Amygdala (tissue), 56 donors: ENCODE measurements around the gene TMEM179B.
A peak's percentile ranks its signal among the peaks of the same experiment; 100 is the strongest.
"Not testable (repeated sequence)": the region's sequence is repeated elsewhere in the genome, so short reads cannot be mapped to it uniquely, and the experiment has no call there.

Source experiments
- DNase-seq, 56 donors: peaks; one replicate each; lab custom pipeline; 2025; lab: John Stamatoyannopoulos, UW

TMEM179B gene

DNA sequence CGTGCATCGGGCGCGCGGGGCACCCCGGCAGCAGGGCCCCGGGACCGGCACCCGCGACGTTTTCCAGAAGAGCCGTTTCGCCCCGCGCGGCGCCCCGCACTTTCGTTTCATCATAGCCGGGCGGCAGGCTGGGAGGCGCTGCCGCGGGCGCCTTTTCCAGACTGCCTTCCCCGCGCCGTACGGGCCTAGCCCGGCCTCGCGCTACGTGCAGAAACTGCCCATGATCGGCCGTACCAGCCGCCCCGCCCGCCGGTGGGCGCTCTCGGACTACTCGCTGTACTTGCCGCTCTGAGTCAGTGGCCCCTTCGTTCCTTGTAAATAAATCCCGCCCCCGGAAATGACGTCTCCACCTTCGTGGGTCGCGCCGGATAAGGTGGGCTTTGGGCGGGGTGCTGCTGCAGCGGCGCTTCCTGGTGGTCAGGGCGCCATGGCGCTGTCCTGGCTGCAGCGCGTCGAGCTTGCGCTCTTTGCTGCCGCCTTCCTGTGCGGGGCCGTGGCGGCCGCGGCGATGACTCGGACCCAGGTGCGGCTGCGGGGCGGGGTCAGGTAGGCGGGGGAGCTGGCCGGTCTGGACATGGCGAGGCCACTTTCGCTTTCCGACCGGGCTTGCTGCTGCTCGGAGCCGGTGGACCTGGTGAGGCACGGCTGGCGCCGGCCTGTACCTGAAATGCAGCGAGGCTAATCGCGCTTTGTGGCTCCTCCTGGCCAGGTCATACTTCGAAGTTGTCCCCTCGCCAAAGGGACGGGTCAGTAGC is at the start of gene TMEM179B:
Gene TMEM179B, plus strand, starts transcription at position 398 of the 755 bp plus-strand sequence. Its CDS starts 30 bp downstream, at position 428.
- DNase-seq, result peak; percentile 40 to 99 (median 94)

DNA sequence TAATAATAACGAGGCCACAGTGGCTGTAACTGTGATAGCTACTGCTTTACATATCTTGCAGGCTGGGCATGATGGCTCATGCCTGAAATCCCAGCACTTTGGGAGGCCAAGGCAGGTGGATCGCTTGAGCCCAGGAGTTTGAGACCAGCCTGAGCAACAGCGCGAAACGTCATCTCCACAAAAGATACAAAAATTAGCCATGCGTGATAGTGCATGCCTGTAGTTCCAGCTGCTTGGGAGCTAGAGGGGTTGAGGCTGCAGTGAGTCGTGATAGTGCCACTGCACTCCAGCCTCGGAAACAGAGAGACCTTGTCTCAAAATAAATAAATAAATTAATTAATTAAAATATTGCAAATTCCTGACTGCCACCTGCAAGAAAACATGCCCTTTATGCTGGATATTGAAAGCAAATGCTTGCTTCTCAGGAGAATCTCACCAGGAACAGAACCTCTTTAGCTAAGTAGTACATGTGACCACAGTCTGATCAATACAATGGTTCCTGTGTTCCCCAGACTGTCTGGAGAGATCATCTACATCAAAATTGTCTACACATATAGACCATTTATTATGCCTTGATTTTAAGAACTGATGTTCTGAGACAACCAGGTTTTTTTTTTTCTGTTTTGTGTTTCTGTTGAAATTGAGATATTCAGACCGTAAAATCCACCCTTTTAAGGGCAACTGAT is 39.6 kb upstream of the TMEM179B start:
- peak in 1 of 56 donors; percentile 8 for DNase-seq

DNA sequence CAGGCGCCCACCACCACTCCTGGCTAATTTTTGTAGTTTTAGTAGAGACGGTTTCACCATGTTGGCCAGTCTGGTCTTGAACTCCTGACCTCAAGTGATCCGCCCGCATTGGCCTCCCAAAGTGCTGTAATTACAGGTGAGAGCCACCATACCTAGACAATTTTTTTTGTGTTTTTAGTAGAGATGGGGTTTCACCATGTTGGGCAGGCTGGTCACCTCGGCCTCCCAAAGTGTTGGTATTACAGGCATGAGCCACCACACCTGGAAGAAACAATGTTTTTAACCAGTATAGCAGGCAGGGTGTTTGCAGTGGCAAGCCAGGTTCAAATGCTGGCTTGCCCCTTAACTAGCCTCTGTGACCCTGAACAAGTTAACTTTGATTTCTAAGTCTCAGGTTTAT is 37.3 kb upstream of the TMEM179B start:
- DNase-seq, result not testable (repeated sequence)

DNA sequence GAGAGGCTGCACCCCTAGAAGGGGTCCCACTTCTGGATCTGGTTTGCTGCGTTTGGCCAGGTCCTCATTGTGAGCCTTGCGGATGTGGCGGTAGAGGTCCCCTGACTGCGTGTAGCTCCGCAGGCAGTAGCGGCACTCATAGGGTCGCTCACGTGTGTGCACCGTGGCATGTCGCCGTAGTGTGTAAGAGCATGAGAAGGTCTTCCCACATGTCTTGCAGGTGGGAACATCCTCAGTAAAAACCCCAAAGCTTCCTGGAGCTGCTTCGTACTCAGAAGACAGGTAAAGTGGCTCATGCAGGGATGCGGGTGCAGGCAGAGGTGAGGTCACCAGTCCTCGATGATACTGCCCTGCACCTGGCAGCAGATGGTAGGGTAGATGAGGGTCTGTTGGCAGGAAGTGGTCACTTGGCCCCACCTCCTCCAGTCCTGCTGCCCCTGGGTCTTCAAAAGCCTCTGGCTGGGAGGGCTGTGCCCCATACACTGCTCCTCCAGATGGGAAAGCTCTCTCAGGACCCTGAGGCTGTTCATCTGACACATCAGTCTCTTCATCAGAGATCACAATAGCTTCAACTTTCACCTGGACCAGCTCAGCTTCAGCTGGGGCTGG is 34.9 kb upstream of the TMEM179B start:
- no peak for DNase-seq

GRCh38 chr11:62752994-62753735 is 34.0 kb upstream of the TMEM179B start:
- DNase-seq, result no peak

DNA sequence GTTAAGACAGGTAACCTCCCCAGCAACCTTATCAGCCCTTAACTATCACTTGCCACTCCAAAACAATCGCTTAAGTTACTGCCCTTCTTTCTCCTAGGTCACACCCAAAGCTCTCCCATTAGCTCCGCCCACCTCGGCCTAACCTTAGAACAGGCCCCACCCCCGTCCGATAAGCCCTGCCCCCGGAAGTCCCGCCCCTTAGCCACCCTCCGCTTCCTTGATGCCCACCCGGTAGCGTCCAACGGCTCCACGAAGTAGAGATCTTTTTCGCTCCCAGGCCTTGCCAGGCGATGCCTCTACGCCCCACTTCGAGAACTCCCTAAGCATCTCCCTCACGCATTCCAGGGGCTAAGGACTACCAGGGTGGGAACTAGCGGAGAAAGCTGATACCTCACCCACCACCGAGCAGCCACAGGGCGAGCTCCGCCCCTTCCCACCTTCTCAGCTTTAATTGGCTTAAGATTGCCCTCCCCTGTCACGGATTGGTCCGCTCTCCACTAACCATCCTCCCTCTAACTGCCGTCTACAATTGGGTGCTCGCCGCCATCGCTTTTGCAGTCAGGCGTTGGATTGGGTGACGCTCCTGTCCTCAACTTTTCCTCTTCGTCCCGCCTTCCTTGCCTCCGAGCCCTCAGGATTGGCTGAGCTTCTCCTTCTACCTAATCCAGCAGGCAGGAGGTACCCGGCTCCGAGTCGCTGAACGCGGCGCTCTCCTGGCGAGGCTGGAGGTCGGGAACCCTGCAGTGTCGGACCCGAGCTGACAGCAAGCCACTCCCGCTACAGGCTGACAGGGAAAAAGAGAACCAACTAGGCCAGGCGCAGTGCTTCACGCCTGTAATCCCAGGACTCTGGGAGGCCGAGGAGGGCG is 33.2 kb upstream of the TMEM179B start, which contains the start of gene ZBTB3:
Gene ZBTB3, minus strand, starts transcription at position 425 of the 868 bp plus-strand sequence. CDS start 496 bp downstream, outside the sequence.
- DNase-seq, result peak; percentile 43 to 100 (median 99)

DNA sequence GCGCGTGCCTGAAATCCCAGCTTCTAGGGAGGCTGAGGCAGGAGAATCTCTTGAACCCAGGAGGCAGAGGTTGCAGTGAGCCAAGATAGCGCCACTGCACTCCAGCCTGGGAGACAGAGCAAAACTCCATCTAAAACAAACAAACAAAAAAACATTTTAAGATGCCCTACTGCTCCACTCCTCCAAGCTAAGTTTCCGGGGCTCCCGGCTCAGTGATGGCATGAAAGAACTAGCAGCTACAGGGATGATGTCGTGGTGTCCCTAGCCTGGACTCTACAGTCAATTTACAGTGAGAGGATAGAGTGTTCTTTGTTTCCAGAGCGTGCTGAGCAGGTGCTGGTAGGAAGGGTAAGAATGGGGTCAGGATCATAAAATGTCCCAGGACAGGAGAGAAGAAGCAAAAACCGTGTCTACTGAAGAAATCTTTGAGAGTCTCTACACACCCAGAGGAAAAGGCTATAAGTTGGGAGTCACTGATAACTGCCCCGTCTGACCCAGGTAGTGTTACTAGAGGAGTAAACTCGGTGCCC is 32.1 kb upstream of the TMEM179B start:
- peak in 1 of 56 donors; percentile 19 for DNase-seq

DNA sequence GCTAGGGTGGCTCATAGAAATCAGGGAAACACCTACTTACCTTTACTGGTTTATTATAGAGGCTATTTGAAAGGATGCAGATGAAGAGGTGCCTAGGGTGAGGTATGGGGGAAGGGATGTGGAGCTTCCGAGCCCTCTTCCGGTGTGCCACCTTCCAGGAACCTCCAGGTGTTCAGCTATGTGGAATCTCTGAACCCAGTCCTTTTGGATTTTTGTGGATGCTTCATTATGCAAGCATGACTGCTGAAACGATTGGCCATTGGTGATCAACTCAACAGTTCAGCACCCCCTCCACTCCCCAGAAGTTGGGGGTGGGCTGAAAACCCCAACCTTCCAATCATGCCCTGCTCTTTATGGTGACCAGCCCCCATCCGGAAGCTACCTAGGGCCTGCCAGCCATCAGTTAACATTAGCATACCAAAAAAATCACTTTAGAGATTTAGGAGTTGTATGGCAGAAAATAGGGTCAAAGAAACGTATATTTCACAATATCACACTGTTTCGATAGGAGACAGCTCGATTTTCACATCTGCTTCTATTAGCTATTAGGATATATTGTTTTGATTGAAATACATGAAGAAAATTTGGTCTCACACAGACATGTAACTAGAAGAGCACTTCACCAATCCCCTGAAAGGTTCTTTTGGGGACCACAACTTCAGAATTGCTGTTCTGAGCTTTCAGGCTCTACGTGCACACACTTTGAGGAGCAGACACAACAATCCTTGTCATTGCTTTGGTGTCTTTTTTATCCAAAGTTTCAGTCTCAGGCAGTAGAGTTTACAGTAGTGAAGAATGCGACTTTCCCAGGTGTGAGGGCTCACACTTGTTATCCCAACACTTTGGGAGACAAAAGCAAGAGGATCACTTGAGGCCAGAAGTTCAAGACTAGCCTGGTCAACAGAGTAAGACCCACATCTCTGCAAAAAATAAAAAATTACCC is 29.1 kb upstream of the TMEM179B start:
- DNase-seq, result no peak

- not testable (repeated sequence) for DNase-seq
Observed at GRCh38 chr11:62760867-62761227, 26.4 kb upstream of the TMEM179B start.

DNA sequence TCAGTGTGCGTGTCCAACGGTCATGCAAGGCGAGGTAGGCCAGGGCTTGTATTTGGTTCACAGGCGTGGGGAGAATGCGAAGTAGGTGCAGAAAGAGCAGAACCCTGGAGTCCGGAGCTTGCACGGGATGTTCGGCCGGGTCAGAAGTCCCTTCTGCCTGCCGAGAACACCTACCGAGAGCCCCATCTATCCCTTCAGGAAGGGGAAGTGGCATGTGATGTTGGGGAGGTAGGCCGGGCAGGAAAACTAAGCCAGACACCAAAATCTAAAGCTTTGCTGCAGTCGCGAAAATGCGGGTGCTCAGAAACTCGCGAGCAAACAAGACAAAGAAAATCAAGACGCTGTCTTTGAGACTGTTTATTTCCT is 16.4 kb upstream of the TMEM179B start:
- peak in 33 of 56 donors; percentile 21 to 76 (median 53) for DNase-seq

DNA sequence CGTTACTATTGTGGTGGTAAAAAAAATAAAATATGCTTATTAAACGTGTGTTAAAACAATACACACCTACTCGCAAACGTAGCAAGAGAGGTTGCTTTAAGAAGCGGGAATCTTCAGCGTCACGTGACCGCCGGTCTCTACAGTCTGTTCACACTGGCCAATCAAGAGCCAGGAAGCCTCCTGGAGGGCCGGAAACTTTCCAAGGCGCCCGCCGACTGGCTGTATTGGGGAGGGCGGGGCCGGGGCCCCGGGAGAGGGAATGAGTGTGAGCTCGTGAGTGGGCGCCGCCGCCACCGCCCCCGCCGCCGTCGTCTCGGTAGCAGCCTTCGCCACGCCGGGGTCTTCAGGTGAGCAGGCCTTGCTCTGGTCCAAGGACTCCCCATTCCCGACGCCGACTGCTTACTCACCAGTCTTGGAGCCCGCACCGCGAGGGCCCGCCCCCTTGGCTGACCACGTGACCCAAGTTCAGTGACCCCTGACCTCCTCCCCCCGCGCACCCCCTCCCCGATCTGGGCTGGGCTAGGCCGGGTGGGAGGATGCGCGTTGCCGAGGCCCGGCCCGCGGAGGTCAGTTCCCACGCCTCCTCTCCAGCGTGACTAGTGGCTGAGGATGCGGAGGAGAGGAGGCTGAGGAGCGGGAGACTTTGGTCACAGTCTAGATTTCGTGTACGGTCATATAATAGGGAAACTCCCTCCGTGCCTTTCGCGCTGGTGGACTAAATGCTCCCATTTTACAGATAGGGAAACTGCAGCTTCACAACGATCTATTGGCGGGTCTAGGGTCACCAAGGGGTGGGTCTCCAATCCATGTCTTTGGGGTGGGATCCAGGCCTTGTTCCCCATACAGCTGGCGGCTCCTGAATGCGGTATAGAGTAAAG is 15.8 kb upstream of the TMEM179B start, which contains the start of gene TAF6L:
Gene TAF6L, plus strand, starts transcription at position 253 of the 878 bp plus-strand sequence. CDS start 4,388 bp downstream, outside the sequence.
- peak; percentile 87 to 100 (median 98) for DNase-seq

DNA sequence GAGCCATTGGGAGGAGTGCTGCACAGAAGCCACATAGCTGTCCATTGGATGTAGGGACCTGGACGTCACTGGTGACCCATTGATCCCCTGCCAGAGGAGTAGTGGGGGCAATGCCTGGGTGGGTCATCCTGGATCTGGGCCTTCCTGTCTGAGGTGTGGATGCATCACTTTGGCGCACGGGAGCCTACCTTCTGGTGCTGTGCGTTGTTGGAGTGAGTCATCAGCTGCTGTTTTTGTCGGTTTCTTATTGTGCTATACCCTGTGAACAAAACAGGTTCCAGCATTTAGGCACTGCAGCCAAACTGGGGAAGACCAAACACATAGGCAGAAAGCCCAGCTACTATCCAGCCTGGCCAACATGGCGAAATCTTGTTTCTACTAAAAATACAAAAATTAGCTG is 12.8 kb upstream of the TMEM179B start:
- no peak for DNase-seq

DNA sequence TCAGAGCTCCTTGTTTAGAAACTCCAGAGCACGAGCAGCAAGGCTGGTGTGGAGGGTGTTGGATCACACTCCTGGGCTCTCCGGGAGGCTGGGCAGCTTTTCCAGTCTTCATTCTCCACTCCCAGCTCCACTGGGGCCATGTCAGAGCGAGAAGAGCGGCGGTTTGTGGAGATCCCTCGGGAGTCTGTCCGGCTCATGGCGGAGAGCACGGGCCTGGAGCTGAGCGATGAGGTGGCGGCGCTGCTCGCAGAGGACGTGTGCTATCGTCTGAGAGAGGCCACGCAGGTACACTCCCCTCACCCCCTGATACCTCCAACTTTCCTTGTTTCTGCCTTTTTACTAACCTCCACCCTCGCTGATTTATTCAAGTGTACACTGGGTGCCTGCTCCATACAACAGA is 11.6 kb upstream of the TMEM179B start:
- DNase-seq, result no peak

- DNase-seq, result no peak
Observed at GRCh38 chr11:62777389-62777788, 9.8 kb upstream of the TMEM179B start.

DNA sequence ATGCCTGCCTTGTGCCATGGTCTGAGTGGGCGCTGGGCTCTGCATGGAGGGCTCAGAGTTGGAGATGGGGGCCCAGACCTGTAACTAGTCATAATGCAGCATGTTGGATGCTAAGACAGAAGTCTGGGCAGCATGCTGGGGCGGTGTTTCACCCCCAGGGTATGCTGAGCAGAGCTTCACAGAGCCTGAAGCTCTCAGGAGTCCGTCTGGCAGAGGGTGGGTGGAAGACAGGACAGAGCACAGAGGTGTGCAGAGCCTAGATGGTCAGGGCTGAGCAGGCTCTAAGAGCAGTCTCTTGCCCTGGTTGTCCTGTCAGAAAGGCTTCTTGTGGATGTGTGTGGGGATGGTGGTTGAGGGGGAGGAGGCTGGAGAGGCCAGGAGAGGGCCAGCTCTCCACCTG is 8.8 kb upstream of the TMEM179B start:
- DNase-seq, result no peak

DNA sequence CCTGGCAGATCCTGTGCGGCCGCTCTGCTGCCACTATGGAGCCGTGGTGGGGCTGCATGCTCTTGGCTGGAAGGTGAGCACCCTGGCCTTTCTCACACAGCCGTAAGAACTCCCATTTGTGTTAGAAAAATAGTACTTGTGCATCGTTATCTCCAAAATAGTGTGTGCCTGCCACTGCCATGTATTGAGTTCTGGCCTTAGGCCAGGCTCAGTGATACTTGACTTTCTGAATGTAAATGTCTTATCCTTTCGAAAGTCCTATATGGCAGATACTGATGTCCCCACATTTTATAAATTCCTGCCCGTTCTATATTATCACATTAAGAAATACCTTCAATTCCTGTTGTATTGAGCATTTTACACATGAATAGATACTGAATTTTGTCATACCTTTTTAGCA is 4.4 kb upstream of the TMEM179B start:
- no peak for DNase-seq
